ENCODE results near the gene IRS2.

IRS2 gene

GRCh38 chr13:109733550-109733949 is 52.8 kb downstream of the IRS2 start:
- TF ChIP-seq CTCF (IDR thresholded peaks at IDR 0.05), result no peak

- no peak for TF ChIP-seq CTCF (IDR thresholded peaks at IDR 0.05)
Measured at GRCh38 chr13:109730812-109731335, 55.5 kb downstream of the IRS2 start.

GRCh38 chr13:109728791-109729731 is 57.3 kb downstream of the IRS2 start:
- TF ChIP-seq CTCF (IDR thresholded peaks at IDR 0.05), result no peak

DNA sequence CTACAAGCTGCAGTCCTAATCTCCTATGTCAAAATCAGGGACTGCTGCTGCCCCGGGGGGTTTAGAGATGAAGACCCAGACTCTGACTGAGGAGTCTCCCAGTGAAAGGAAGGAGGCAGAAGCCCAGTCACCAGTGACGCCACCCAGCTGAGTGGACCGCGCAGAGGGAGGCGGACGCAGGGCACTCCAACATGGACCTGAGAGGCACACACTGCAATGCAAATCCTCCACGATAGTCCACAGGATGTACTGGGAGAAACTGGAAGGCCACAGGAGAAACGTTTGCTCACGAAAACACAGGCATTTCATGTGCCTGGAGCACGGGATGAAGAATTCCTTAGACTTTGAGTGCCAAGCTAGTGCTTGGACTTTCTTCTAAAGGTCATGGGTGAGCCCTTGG is 58.3 kb downstream of the IRS2 start:
- no peak for TF ChIP-seq CTCF (IDR thresholded peaks at IDR 0.05)

DNA sequence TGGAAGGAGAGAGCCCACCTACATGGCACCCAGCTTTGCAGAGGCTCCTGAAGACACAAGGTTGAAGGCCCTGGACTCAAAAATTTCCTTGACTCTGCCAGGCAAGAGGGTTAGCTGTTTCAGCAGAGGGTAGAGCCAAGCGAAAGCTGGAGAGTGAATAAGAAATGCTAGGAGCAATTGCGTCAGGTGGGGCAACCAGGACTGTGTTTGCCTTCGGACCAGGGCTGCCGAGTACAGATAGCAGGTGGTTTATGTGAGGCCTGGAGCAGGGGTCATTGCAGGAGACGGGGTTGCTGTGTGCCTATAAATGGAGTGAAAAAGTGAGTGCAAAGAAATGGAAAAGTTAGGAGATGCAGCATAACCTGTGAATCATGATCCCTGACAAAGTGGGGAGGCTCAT is 59.1 kb downstream of the IRS2 start:
- no peak for TF ChIP-seq CTCF (IDR thresholded peaks at IDR 0.05)

- no peak for TF ChIP-seq CTCF (IDR thresholded peaks at IDR 0.05)
Measured at GRCh38 chr13:109725995-109726637, 60.3 kb downstream of the IRS2 start.

- TF ChIP-seq CTCF (IDR thresholded peaks at IDR 0.05), result no peak
Measured at GRCh38 chr13:109725297-109725696, 61.1 kb downstream of the IRS2 start.
